ENCODE measurements around the gene SNRK. TPM values are rescaled to one million over a fixed set of nuclear protein-coding genes. Genes with fewer than 3 reads are reported as not detected.

The SNRK gene
- total RNA-seq, 1 experiment from 2014 or later = 12.0 TPM

- no peak overlapping the region for H3K27ac Mint-ChIP-seq
Measured at GRCh38 chr3:43257850-43258249, 28.5 kb upstream of the SNRK start.

More at GRCh38 chr3:43257850-43258249, 28.5 kb upstream of the SNRK start:
- Mint-ChIP-seq H3K4me3 (no peak overlapping the region), H3K36me3 (ENCODE audit: insufficient read depth in 1 of 3, low read depth in 3 of 3) (no peaks in the 10 kb centered on the region; a peak in 1 of 7 replicates), H3K9me3 (no peaks in the 10 kb centered on the region), H3K4me1 (peaks cover 15 to 19% of the 10 kb centered on the region in 2 experiments), H3K27me3 (ENCODE audit: low read depth) (peaks cover 11% of the 10 kb centered on the region)
- no peak overlapping the region for H3K18ac ChIP-seq (ENCODE audit: insufficient read length, low read depth, low read length)
- no peak overlapping the region for H3K27ac ChIP-seq (ENCODE audit: insufficient read length, low read depth, low read length)
- no peaks in the 10 kb centered on the region for H3K23me2 ChIP-seq (ENCODE audit: insufficient read length, low read depth, low read length, poor library complexity, severe bottlenecking)
- no peaks in the 10 kb centered on the region for H3K79me1 ChIP-seq (ENCODE audit: insufficient read depth, low read depth, low read length, poor library complexity, severe bottlenecking)
- no peak overlapping the region for H2BK120ac ChIP-seq (ENCODE audit: low read depth, low read length, poor library complexity, severe bottlenecking)
- peaks cover 3% of the 10 kb centered on the region; the same call in 1 of the 2 replicates for H3K4me1 ChIP-seq (ENCODE audit: insufficient read depth, low read length)
- no peak for DNase-seq
- H3K14ac ChIP-seq (ENCODE audit: insufficient read depth, low read length) = no peak overlapping the region
- H4K20me1 ChIP-seq (ENCODE audit: control insufficient read depth, insufficient read depth, insufficient read length) = no peaks in the 10 kb centered on the region
- no peak overlapping the region for H3K23ac ChIP-seq (ENCODE audit: insufficient read length, low read depth, low read length)
- H2AK5ac ChIP-seq (ENCODE audit: insufficient read length, low read length) = no peak overlapping the region
- no peak overlapping the region for H4K91ac ChIP-seq (ENCODE audit: insufficient read length, low read depth, low read length)
- H3K9ac ChIP-seq (ENCODE audit: extremely low read depth, insufficient read length, low read length) = no peak overlapping the region
- H4K8ac ChIP-seq (replicated peaks; ENCODE audit: insufficient read length, low read depth, low read length) = no peak overlapping the region
- no peak overlapping the region for H3K4me2 ChIP-seq (ENCODE audit: insufficient read depth, insufficient read length, low read length)
- H2BK15ac ChIP-seq (ENCODE audit: low read depth, low read length) = no peak overlapping the region
- no peak overlapping the region for H2BK5ac ChIP-seq (ENCODE audit: insufficient read length, low read length)
- no peak overlapping the region for H2BK20ac ChIP-seq (ENCODE audit: low read depth, low read length, poor library complexity, severe bottlenecking)
- no peak overlapping the region for H2AFZ ChIP-seq (ENCODE audit: low read length)
- H3K56ac ChIP-seq (ENCODE audit: insufficient read length, low read depth, low read length) = no peak overlapping the region
- H2BK12ac ChIP-seq (ENCODE audit: insufficient read length, low read depth, low read length) = no peak overlapping the region
- H3K4ac ChIP-seq (ENCODE audit: low read depth, low read length) = no peak overlapping the region
- H3T11ph ChIP-seq (ENCODE audit: low read length) = no peak overlapping the region
- no CpG with 5 or more reads among the region's 2 CpGs for WGBS (ENCODE audit: extremely low coverage, insufficient read length, low lambda C conversion rate)
- no peaks in the 10 kb centered on the region for H3K79me2 ChIP-seq (ENCODE audit: insufficient read depth, low read length)
- no peak for TF ChIP-seq CTCF (conservative IDR thresholded peaks at IDR 0.05)
- H4K5ac ChIP-seq (ENCODE audit: insufficient read length, low read depth, low read length) = no peak overlapping the region
- H3K27me3 ChIP-seq (ENCODE audit: insufficient read depth, low read length) = no peaks in the 10 kb centered on the region; the same call in 1 of the 2 replicates
- no peaks in the 10 kb centered on the region for H3K9me3 ChIP-seq (ENCODE audit: control insufficient read depth, low read depth, low read length)
